Panc1 (cell line): Measurements from ENCODE around the gene OR52E6. TPM values are rescaled to one million over a fixed set of nuclear protein-coding genes. Genes with fewer than 3 reads are reported as not detected.

Source experiments
- ATAC-seq: fragments of 200-7000 bp; cut with Tn5 transposase; 2 replicates; pipeline ENCODE4 v1.9.1; 2020; ENCODE audit warnings: mild to moderate bottlenecking, moderate library complexity
- BruUV-seq: library from RNA; stranded (reverse); fragments of 400-500 nt; replicated peaks from 2 replicates; lab custom pipeline; 2021; lab: Mats Ljungman, UMichigan
- CTCF ChIA-PET: fragments of 300-600 bp; sonication (Branson Sonifier 250); formaldehyde crosslinking; loops from one replicate; lab custom pipeline; 2022; ENCODE audit warnings: antibody characterized with exemption; lab: Charles Lee
- POLR2A ChIA-PET: fragments of 300-600 bp; sonication (Branson Sonifier 250); formaldehyde crosslinking; loops from one replicate; lab custom pipeline; 2022; ENCODE audit warnings: antibody characterized with exemption; lab: Charles Lee
- DNase-seq: peaks from one replicate; pipeline ENCODE4 v3.0.0-alpha.2; 2010; ENCODE audit warnings: low read depth, low spot score
- H3K27ac ChIP-seq: 2 replicates; pipeline ENCODE4 v1.5.1; 2011; ENCODE audit warnings: mild to moderate bottlenecking, low read length, inconsistent platforms
- H3K27me3 ChIP-seq: fragments of 200-500 bp; sonication (Bioruptor generic); 2 replicates; pipeline ENCODE4 v1.6.0; 2014; ENCODE audit warnings: low read length, inconsistent platforms; ENCODE audit not compliant: control insufficient read depth, insufficient read depth
- H3K36me3 ChIP-seq: fragments of 200-500 bp; sonication (Bioruptor generic); 2 replicates; pipeline ENCODE4 v1.5.1; 2014; ENCODE audit warnings: inconsistent platforms, mild to moderate bottlenecking, low read length, moderate library complexity; ENCODE audit not compliant: control insufficient read depth, insufficient read depth
- H3K4me1 ChIP-seq: 2 replicates; pipeline ENCODE4 v1.5.1; 2011; ENCODE audit warnings: inconsistent platforms, mild to moderate bottlenecking, low read length, moderate library complexity; ENCODE audit not compliant: control insufficient read depth, insufficient read depth
- H3K4me3 ChIP-seq, 2 experiments: 2 replicates each; pipeline ENCODE4 v1.5.1; 2011 to 2012; ENCODE audit warnings: low read depth in 2 of 2, low read length in 2 of 2, mild to moderate bottlenecking in 2 of 2, inconsistent platforms in 1 of 2, moderate library complexity in 1 of 2
- H3K9me3 ChIP-seq: fragments of 200-500 bp; sonication (Bioruptor generic); 2 replicates; pipeline ENCODE4 v1.5.1; 2014; ENCODE audit warnings: low read depth, mild to moderate bottlenecking, inconsistent platforms, low read length, moderate library complexity; ENCODE audit not compliant: control insufficient read depth, insufficient read depth
- POLR2AphosphoS5 ChIP-seq: IDR thresholded peaks from 2 replicates; pipeline ENCODE4 v1.6.1; 2012; ENCODE audit warnings: mild to moderate bottlenecking, low read depth, low read length, moderate library complexity
- REST ChIP-seq, 2 experiments: IDR thresholded peaks; 2 replicates each; pipeline ENCODE4 v1.6.1; 2011 to 2012; ENCODE audit warnings: low read depth in 2 of 2, control low read depth in 1 of 2, low read length in 1 of 2, mild to moderate bottlenecking in 1 of 2, moderate library complexity in 1 of 2; ENCODE audit not compliant: insufficient read depth in 1 of 2
- SIN3A ChIP-seq: IDR thresholded peaks from 2 replicates; pipeline ENCODE4 v1.6.1; 2012; ENCODE audit warnings: low read depth, mild to moderate bottlenecking, low read length, moderate library complexity, borderline replicate concordance; ENCODE audit not compliant: insufficient read depth
- TCF7L2 ChIP-seq: IDR thresholded peaks from 2 replicates; pipeline ENCODE4 v1.6.1; 2011; ENCODE audit warnings: mild to moderate bottlenecking, low read depth, low read length, inconsistent platforms
- in situ Hi-C: cut with HindIII; loops from 2 replicates; pipeline ENCODE4 v1.10.0; 2016; ENCODE audit warnings: low sequenced_read_pairs, low pct_unique_long_range_greater_than_20kb
- intact Hi-C: fragments of 100-400 bp; cut with micrococcal nuclease; formaldehyde crosslinking; loops from one replicate; pipeline ENCODE4 v1.10.0; 2022; ENCODE audit not compliant: unreplicated experiment
- total RNA-seq: library from RNA; stranded (reverse); gene quantifications from one replicate; pipeline ENCODE4 v1.2.1, GENCODE V29; 2021; ENCODE audit not compliant: unreplicated experiment
- TF ChIP-seq, protein P1 (sequence below): fragments of 450-650 bp; IDR thresholded peaks from 2 replicates; pipeline ENCODE4 v1.5.1; 2017; ENCODE audit warnings: mild to moderate bottlenecking

Gene OR52E6
- total RNA-seq, 1 experiment from 2014 or later, result not detected

DNA sequence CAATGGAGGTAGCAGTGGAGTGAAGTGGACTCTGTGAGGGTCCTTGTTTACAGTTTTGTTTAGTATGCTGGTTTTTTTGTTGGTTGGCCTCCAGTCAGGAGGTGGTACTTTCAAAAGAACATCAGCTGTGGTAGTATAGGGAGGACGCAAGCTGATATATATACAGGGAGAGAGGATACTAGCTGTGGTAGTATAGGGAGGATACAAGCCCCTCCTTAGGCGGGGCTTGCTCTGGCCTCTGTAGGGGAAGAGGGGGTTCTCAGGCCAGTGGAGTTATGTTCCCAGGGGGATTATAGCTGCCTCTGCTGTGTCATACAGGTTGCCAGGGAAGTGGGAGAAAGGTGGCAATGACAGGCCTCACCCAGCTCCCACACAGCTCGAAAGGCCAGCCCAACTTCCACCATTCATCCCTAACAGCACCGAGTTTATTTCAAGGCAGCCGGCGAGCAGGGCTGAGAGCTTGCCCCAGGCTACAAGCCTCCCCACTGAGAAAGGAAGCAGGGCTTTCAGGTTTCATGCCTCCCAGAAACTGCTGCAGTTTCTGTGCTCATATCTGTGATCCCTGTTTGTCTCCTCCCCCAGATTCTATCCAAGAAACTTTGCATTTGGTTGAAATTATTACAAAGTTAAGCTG is 10.4 kb downstream of the OR52E6 start:
- BruUV-seq, result no TSS peak
- Histone ChIP-seq H3K27ac (no peak overlapping the region), H3K27me3 (no peaks in the 10 kb centered on the region), H3K4me3 (no peak overlapping the region), H3K9me3 (no peaks in the 10 kb centered on the region), H3K36me3 (no peaks in the 10 kb centered on the region), H3K4me1 (no peaks in the 10 kb centered on the region)
- no peak for DNase-seq
- peak; percentile 58; the same call in 1 of the 2 replicates for ATAC-seq
- in situ Hi-C loops (no loop called here), intact Hi-C loops (no loop called here)
- CTCF ChIA-PET, result no interaction called here
- TF ChIP-seq, protein P1, sequence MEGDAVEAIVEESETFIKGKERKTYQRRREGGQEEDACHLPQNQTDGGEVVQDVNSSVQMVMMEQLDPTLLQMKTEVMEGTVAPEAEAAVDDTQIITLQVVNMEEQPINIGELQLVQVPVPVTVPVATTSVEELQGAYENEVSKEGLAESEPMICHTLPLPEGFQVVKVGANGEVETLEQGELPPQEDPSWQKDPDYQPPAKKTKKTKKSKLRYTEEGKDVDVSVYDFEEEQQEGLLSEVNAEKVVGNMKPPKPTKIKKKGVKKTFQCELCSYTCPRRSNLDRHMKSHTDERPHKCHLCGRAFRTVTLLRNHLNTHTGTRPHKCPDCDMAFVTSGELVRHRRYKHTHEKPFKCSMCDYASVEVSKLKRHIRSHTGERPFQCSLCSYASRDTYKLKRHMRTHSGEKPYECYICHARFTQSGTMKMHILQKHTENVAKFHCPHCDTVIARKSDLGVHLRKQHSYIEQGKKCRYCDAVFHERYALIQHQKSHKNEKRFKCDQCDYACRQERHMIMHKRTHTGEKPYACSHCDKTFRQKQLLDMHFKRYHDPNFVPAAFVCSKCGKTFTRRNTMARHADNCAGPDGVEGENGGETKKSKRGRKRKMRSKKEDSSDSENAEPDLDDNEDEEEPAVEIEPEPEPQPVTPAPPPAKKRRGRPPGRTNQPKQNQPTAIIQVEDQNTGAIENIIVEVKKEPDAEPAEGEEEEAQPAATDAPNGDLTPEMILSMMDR, result no peak
- no peak for TF ChIP-seq TCF7L2
- no peak for TF ChIP-seq POLR2AphosphoS5
- TF ChIP-seq SIN3A, result no peak
- TF ChIP-seq REST (IDR thresholded peaks at IDR 0.05; ENCODE audit: insufficient read depth in 1 of 2, low read depth in 2 of 2, low read length in 1 of 2), result no peak
- POLR2A ChIA-PET, result no interaction called here

DNA sequence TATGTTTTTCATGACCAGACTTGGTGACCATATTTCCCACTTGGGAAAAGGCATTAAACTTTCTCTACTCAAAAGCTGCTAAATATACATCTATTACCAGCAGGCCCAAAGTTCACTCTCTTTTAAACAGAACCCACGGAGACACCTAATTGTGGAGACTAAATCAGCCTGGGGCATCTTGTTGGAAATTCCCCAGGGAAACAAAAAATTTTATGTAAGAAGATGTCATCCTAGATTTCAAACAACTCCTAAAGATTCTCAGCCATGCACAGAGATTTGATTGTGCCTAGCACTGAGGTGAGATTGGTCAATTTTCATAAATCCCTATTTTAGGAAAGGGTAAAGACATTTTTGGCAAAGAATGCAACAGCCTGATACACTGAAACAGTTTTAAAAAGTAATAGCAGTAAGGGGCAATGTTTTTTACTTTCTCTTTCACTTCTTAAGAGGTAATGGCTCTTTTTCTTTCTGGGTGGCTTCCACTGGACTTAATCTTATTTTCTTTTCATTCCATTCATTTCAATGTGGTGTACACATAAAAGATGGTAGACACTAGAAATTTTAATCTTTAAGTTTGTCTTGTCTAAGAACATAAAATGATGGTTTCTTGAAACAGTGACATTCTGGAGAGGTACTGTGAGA is 23.3 kb downstream of the OR52E6 start:
- Histone ChIP-seq H3K36me3 (no peaks in the 10 kb centered on the region), H3K27ac (no peak overlapping the region), H3K4me1 (no peaks in the 10 kb centered on the region), H3K9me3 (no peaks in the 10 kb centered on the region), H3K4me3 (no peak overlapping the region), H3K27me3 (no peaks in the 10 kb centered on the region)
- POLR2A ChIA-PET, result no interaction called here
- intact Hi-C loops, result no loop called here
- BruUV-seq, result no TSS peak
- in situ Hi-C loops, result no loop called here
- DNase-seq (no peak), ATAC-seq (no peak)
- CTCF ChIA-PET, result no interaction called here
- no peak for TF ChIP-seq SIN3A

DNA sequence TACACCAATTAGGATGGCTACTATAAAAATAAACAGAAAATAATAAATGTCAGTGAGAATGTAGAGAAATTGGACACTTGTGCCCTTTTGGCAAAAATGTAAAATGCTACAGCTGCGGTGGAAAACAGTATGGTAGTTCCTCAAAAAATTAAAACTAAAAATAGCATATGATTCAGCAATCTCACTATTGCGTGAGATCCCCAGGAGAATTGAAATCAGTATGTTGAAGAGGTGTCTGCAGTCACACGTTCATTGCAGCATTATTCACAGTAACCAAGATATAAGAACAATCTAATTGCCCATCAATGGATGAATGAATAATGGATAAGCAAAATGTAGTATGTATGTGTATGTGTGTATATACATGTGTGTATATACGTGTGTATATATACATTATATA is 26.2 kb downstream of the OR52E6 start:
- ChIA-PET POLR2A (no interaction called here), CTCF (no interaction called here)
- Histone ChIP-seq H3K9me3 (no peaks in the 10 kb centered on the region), H3K4me1 (no peaks in the 10 kb centered on the region), H3K4me3 (no peak overlapping the region), H3K27ac (no peak overlapping the region), H3K36me3 (no peaks in the 10 kb centered on the region), H3K27me3 (peaks cover 5% of the 10 kb centered on the region; the same call in 1 of the 2 replicates)
- in situ Hi-C loops, result no loop called here
- intact Hi-C loops, result no loop called here
- no peak for TF ChIP-seq POLR2AphosphoS5
- TF ChIP-seq REST (IDR thresholded peaks at IDR 0.05; ENCODE audit: insufficient read depth in 1 of 2, low read depth in 2 of 2, low read length in 1 of 2), result no peak
- TF ChIP-seq TCF7L2, result no peak
- no peak for DNase-seq
- BruUV-seq, result no TSS peak
- no peak for ATAC-seq
